NT2/D1 (cell line): ENCODE data around the gene RADIL.

Source experiments
- DNase-seq: peaks from one replicate; pipeline ENCODE4 v3.0.0-alpha.2; 2011; ENCODE audit warnings: low read depth, low spot score
- H3K27me3 ChIP-seq: 2 replicates; pipeline ENCODE4 v1.6.0; 2011; ENCODE audit warnings: mild to moderate bottlenecking; ENCODE audit not compliant: insufficient read length, insufficient read depth
- H3K36me3 ChIP-seq: 2 replicates; pipeline ENCODE4 v1.6.1; 2011; ENCODE audit warnings: mild to moderate bottlenecking, low read length, mixed read lengths; ENCODE audit not compliant: insufficient read depth, insufficient read length
- H3K4me1 ChIP-seq: 2 replicates; pipeline ENCODE4 v1.5.1; 2011; ENCODE audit not compliant: insufficient read depth, insufficient read length
- H3K4me3 ChIP-seq: 2 replicates; pipeline ENCODE4 v1.5.1; 2011; ENCODE audit warnings: low read depth; ENCODE audit not compliant: insufficient read length
- H3K9ac ChIP-seq: 2 replicates; pipeline ENCODE4 v1.6.0; 2011; ENCODE audit warnings: low read depth; ENCODE audit not compliant: insufficient read length
- H3K9me3 ChIP-seq: 2 replicates; pipeline ENCODE4 v1.5.1; 2011; ENCODE audit warnings: mild to moderate bottlenecking, low read length; ENCODE audit not compliant: insufficient read depth
- SUZ12 ChIP-seq: IDR thresholded peaks from 2 replicates; pipeline ENCODE4 v1.6.1; 2011; ENCODE audit not compliant: insufficient read length, insufficient read depth; ENCODE audit errors: extremely low read depth
- YY1 ChIP-seq: IDR thresholded peaks from 2 replicates; pipeline ENCODE4 v1.6.1; 2011; ENCODE audit not compliant: insufficient read length, insufficient read depth
- ZNF274 ChIP-seq: IDR thresholded peaks from 2 replicates; pipeline ENCODE4 v1.6.1; 2011; ENCODE audit warnings: mild to moderate bottlenecking, low read depth, low read length

The RADIL gene

GRCh38 chr7:4879396-4880081 is 4.0 kb downstream of the RADIL start:
- TF ChIP-seq YY1 = no peak
- no peak for TF ChIP-seq SUZ12
- no peak for TF ChIP-seq ZNF274
- H3K36me3 ChIP-seq = peaks cover 27% of the 10 kb centered on the region
- H3K4me3 ChIP-seq = no peak overlapping the region
- peaks cover 6% of the 10 kb centered on the region for H3K4me1 ChIP-seq
- H3K27me3 ChIP-seq = no peaks in the 10 kb centered on the region
- H3K9ac ChIP-seq = peak overlapping the region; percentile 57
- DNase-seq = no peak
- no peaks in the 10 kb centered on the region for H3K9me3 ChIP-seq

- Histone ChIP-seq H3K4me1 (peaks cover 6% of the 10 kb centered on the region), H3K4me3 (no peak overlapping the region), H3K9ac (no peak overlapping the region), H3K36me3 (peaks cover 32% of the 10 kb centered on the region), H3K9me3 (no peaks in the 10 kb centered on the region), H3K27me3 (no peaks in the 10 kb centered on the region)
- TF ChIP-seq ZNF274 = no peak
- no peak for TF ChIP-seq SUZ12
- TF ChIP-seq YY1 = no peak
- no peak for DNase-seq
Observed at GRCh38 chr7:4878336-4879335, 4.9 kb downstream of the RADIL start.

GRCh38 chr7:4876586-4876985 is 6.9 kb downstream of the RADIL start:
- TF ChIP-seq SUZ12 (no peak), YY1 (no peak), ZNF274 (no peak)
- H3K36me3 ChIP-seq = peaks cover 37% of the 10 kb centered on the region
- peaks cover 16% of the 10 kb centered on the region for H3K4me1 ChIP-seq
- no peak for DNase-seq
- no peaks in the 10 kb centered on the region for H3K27me3 ChIP-seq
- no peak overlapping the region for H3K9ac ChIP-seq
- no peaks in the 10 kb centered on the region for H3K9me3 ChIP-seq
- no peak overlapping the region for H3K4me3 ChIP-seq

- Histone ChIP-seq H3K9ac (no peak overlapping the region), H3K27me3 (no peaks in the 10 kb centered on the region), H3K4me3 (no peak overlapping the region), H3K4me1 (peaks cover 21% of the 10 kb centered on the region), H3K36me3 (peaks cover 37% of the 10 kb centered on the region), H3K9me3 (no peaks in the 10 kb centered on the region)
- TF ChIP-seq YY1 (no peak), SUZ12 (no peak), ZNF274 (no peak)
- no peak for DNase-seq
Observed at GRCh38 chr7:4875391-4875790, 8.1 kb downstream of the RADIL start.

GRCh38 chr7:4873071-4873944 is 10.2 kb downstream of the RADIL start:
- DNase-seq = no peak
- TF ChIP-seq SUZ12 (no peak), YY1 (no peak), ZNF274 (no peak)
- no peak overlapping the region for H3K9ac ChIP-seq
- no peaks in the 10 kb centered on the region for H3K9me3 ChIP-seq
- H3K4me3 ChIP-seq = no peak overlapping the region
- H3K27me3 ChIP-seq = no peaks in the 10 kb centered on the region
- peaks cover 29% of the 10 kb centered on the region for H3K36me3 ChIP-seq
- peaks cover 17% of the 10 kb centered on the region for H3K4me1 ChIP-seq

- Histone ChIP-seq H3K36me3 (peaks cover 20% of the 10 kb centered on the region), H3K4me1 (peaks cover 17% of the 10 kb centered on the region), H3K9me3 (no peaks in the 10 kb centered on the region), H3K27me3 (no peaks in the 10 kb centered on the region), H3K9ac (peak overlapping the region; percentile 16), H3K4me3 (no peak overlapping the region)
- TF ChIP-seq YY1 (no peak), ZNF274 (no peak), SUZ12 (no peak)
- no peak for DNase-seq
Observed at GRCh38 chr7:4871930-4872675, 11.4 kb downstream of the RADIL start.
